Hematopoietic multipotent progenitor cell treated with erythropoietin and hydrocortisone succinate and interleukin-3 and kit ligand, for 6 days (in vitro differentiated cells): ENCODE data around the gene SLC46A1.
A peak's percentile ranks its signal among the peaks of the same experiment; 100 is the strongest.

Experiments
- DNase-seq: peaks from one replicate; pipeline ENCODE4 v3.0.0-alpha.2; 2015

The SLC46A1 gene

DNA sequence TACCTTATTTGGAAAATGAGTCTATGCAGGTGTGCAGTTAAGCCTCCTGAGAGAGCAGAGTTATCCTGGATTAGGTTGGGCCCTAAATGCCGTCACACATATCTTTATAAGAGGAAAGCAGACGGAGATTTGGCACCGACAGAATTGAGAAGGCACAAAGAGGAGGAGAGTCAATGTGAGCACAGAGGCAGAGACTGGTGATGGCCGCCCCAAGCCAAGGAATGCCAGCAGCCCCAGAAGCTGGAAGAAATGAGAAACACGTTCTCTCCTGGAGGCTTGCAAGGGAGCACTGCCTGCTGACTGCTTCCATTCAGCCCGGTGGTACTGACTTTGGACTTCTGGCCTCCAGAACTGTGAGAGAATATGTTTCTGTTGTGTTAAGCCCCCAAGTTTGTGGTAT, 3.2 kb downstream of the SLC46A1 start:
- DNase-seq: no peak

- DNase-seq: no peak
Measured at GRCh38 chr17:28402224-28402630, 3.8 kb downstream of the SLC46A1 start.

DNA sequence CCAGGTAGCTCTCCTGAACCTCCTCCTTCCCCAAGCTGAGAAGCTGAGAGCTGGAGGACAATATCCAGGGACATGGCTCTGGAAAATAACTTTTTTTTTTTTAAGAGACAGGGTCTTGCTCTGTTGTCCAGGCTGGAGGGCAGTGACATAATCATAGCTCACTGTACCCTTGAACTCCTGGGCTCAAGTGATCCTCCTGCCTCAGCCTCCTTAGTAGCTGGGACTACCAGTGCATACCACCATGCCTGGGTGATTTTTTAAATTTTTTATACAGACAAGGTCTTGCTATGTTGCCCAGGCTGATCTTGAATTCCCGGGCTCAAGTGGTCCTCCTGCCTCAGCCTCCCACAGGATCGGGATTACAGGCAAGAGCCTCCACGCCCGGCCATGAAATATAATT, 6.2 kb downstream of the SLC46A1 start:
- no peak for DNase-seq

DNA sequence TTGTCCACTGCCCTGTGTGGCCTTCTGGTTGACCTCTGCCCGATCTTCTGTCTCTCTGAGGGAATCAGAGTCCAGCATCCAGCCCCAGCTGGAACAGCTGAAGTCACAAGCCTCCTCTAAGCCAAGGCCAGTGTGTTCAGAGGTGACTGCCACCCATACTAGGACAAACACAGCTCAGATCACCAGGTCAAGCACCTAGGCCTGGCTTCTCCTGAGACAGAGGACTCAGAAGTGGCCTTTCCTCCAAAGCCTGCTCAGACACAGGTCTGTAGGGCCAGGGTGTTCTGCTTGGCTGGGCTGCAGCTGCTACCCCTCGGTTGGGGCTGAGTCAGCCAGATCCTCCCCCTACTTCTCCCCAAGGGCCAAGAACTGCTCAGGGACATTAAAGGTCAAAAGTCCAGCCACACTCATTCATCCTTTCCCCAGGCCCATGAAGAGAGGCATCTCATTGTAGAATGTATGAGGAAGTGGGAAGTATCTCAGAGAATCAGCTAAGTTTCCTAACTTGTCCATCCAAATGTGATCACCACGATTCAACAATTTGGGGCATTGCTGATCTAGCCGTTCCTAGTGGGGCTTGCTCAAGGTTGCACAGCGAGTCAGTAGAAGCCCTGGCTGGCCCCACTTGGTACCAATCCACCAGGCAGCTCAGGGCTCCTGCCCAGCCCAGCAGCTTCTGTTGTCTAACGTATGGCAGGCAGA, 7.6 kb downstream of the SLC46A1 start:
- DNase-seq: no peak

DNA sequence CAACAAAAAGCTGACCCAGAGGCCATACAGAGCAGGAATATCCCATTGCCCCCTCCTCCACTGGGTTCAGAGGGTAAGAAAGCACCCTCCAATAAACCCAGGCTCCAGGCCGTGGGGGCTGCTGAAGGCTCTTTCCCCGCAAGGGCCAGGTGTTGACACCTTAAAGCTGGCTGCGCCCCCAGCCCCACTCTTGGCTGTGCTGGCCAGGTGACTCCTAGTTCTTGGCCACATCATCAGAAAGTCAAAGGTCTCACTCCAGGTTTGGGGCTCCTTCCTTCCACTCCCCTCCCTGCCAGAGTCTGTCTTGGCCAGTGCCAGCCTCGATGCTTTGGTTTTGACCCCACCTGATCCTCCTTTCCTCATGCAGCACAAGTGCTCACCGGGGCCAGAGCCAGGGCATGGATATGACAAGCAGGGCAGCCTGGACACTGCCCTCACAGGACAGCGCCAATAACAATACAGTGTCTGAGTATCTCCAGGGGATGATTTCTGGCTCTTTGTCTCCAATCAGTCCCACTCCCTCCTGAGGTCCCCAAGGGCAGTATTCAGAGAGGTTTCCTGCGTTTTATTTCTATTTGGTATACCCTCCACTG, 8.2 kb downstream of the SLC46A1 start:
- DNase-seq: no peak

- no peak for DNase-seq
Measured at GRCh38 chr17:28397275-28397674, 8.7 kb downstream of the SLC46A1 start.

DNA sequence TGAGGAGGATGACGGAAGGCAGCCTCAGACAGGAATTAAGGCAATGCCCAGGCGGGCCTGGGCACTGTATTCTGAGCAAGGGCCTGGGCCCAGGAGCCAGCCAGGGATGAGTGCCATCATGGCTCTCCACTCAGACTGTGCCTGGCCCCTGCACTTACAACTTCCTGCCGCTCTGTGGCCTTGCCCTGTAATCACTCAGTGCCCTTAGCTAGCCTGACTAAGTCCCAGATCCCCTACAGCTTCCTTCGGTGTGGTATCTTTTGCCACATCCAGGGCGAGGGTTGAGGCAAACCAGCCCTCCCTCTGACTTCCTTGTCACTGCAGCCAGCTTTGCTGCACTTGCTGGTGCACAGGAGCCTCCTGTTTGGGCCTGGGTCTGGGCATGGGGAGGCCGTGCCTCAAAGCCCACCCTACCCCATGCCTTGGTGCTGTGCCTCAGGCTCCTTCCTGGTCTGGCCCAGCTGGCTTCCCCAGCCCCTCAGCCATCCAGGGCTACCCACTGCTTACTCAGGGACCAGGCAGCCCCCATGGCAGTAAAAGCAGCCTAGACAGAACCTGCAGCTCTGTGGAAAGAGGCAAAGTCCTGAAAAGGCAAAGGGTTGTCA, 9.3 kb downstream of the SLC46A1 start:
- DNase-seq: peak; percentile 31

DNA sequence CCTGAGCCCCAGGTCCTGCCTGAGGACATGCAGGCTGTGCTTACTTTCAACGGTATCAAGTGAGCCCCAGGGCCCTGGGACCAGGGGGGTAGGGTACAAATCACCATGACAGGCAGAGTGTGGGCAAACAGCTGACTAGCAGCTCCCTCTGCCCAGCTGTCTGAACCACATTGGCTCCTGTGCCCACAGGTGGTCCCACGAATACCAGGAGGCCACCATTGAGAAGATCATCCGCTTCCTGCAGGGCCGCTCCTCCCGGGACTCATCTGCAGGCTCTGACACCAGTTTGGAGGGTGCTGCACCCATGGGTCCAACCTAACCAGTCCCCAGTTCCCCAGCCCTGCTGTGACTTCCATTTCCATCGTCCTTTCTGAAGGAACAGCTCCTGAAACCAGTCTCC, 10.0 kb downstream of the SLC46A1 start:
- DNase-seq: no peak

DNA sequence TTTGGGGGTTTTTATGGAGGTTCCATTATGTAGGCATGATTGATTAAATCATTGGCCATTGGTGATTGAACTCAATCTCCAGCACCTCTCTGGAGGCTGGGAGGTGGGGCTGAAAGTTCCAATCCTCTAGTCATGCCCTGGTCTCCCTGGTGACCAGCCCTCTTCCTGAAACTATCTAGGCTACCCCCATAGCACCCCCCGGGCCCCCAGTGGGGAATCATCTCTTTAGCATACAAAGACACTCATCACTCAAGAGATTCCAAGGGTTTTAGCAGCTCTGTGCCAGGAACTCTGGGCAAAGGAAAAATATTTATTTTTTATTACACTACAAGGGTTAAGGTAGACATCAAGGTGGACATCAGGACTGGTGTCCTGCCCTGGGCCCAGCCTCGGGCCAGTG, 10.6 kb downstream of the SLC46A1 start:
- no peak for DNase-seq

- no peak for DNase-seq
Measured at GRCh38 chr17:28394337-28395116, 11.5 kb downstream of the SLC46A1 start.

DNA sequence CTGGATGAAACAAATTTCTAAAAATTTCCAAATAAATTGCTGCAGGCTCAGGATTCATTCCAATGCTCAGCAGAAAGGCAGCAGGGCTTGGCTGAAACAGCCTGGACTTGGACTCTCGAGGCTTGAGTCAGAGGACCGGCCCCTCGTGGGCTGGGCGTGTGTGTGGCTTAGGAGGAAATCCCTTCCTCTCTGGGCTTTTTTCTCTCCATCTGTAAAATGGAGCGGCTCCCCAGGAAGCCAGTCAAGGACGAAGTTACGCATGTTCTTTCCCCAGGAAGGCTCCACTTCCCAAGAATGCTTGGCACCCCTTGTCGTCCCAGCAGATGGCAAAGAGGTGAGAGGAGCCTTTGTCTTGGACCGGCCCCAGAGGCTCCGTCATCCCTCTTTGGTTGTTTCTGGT, 13.5 kb downstream of the SLC46A1 start:
- DNase-seq: no peak

DNA sequence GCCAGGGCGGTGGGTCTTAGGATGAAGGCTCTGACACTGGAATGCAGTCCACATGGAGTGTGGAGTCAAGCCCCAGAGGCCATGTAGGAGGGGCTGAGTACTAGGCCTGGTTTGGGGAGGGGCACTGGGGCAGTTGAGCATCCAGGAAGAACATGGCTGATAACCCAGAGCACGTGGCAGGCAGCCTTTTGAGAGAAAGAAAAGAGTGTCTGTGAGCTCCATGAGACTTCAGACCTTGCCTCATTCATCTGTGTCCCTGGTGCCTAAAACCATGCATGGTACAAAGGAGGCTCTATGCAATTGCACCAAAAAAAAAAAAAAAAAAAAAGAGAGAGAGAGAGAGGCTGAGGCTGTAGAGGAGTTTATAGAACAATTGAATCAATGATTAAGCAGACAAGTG, 14.6 kb downstream of the SLC46A1 start:
- no peak for DNase-seq

- DNase-seq: no peak
Measured at GRCh38 chr17:28390984-28391383, 15.0 kb downstream of the SLC46A1 start.

- DNase-seq: no peak
Measured at GRCh38 chr17:28390563-28390962, 15.4 kb downstream of the SLC46A1 start.

DNA sequence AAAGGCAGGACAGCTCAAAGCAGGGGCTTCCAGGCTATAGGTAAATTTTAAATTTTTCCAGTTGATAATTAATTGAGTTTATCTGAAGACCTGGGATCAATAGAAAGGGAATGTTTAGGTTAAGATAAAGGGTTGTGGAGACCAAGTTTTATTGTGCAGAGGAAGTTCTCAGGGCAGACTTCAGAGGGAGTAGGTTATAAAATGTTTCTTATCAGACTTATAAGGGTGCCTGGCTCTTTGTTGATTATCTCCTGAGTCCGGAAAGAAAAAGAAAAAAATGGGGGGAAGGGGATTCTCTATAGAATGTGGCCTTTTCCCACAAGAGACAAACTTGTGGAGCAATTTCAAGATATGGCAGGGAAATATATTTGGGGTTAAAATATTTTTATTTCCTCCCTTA, 15.9 kb downstream of the SLC46A1 start:
- DNase-seq: peak; percentile 66

GRCh38 chr17:28388106-28388505, 17.9 kb downstream of the SLC46A1 start:
- DNase-seq: no peak

GRCh38 chr17:28386391-28386790, 19.6 kb downstream of the SLC46A1 start:
- no peak for DNase-seq

DNA sequence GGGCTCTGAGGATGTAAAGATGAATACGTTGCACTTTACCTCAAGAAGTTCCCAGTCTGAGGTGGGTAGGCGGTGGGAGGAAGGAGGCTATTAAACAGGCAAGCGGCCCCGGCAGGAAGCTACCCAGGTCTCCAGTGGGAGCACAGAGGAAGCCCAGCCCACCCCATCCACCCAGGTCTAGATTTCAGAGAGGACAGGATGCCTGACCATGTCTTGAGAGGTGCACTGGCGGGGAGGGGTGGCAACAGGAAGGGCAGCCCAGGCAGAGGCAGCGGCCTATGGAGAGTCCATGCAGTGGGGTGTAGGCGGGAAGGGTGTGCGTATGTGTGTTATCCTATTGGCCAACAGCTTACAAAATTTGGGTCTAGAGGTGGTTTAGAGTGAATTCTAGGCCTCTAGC, 20.6 kb downstream of the SLC46A1 start:
- peak; percentile 30 for DNase-seq

DNA sequence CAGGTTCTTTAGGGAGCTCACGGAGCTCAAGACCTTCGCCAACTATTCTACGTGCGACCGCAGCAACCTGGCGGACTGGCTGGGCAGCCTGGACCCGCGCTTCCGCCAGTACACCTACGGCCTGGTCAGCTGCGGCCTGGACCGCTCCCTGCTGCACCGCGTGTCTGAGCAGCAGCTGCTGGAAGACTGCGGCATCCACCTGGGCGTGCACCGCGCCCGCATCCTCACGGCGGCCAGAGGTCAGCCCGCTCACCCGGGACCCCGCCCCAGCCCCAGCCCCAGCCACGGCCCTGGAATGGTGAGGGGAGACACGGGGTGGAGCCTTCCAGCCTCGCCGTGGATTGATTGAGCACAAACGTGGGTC, 21.0 kb downstream of the SLC46A1 start:
- no peak for DNase-seq

DNA sequence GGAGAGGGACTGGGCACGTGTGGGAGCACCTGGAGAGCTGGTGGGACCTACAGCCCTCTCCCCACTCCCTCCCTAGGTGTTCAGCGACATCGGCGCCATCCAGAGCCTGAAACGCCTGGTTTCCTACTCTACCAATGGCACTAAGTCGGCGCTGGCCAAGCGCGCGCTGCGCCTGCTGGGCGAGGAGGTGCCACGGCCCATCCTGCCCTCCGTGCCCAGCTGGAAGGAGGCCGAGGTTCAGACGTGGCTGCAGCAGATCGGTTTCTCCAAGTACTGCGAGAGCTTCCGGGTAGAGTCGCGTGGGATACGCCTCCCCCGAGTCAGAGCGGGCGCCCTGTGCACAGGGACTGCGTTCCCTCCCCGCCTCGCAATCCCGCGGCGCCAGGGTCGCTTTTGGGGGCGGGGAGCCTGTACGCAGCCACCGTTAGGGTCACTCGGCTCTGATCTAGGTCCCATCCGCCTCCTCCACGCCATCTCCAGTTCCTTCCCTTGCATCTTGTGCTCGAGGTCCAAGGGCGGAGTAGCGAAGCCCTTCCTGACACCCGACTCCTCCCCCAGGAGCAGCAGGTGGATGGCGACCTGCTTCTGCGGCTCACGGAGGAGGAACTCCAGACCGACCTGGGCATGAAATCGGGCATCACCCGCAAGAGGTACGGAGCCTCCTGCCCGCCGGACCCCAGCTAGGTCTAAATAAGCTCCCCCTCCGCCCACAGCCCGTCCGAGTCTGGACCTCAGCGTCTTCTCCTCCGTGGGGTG, 21.6 kb downstream of the SLC46A1 start:
- DNase-seq: peak; percentile 85

- DNase-seq: peak; percentile 68
Measured at GRCh38 chr17:28381141-28381825, 24.7 kb downstream of the SLC46A1 start.
